Lung microvascular endothelial cell (primary cell): ENCODE results near the gene RFX4. TPM values are rescaled to one million over a fixed set of nuclear protein-coding genes. Genes with fewer than 3 reads are reported as not detected.

Experiments
- DNase-seq, 2 donors: peaks; one replicate each; pipeline versions ENCODE4 v3.0.0 to v3.0.0-alpha.2; 2010; ENCODE audit warnings: low read depth in 2 of 2
- total RNA-seq: library from RNA; depleted of rRNA; stranded (reverse); fragments of >200 nt; gene quantifications from 2 replicates; pipeline ENCODE4 v1.2.1, GENCODE V29; 2014

The RFX4 gene
- total RNA-seq, 1 donor from 2014 or later, result not detected

DNA sequence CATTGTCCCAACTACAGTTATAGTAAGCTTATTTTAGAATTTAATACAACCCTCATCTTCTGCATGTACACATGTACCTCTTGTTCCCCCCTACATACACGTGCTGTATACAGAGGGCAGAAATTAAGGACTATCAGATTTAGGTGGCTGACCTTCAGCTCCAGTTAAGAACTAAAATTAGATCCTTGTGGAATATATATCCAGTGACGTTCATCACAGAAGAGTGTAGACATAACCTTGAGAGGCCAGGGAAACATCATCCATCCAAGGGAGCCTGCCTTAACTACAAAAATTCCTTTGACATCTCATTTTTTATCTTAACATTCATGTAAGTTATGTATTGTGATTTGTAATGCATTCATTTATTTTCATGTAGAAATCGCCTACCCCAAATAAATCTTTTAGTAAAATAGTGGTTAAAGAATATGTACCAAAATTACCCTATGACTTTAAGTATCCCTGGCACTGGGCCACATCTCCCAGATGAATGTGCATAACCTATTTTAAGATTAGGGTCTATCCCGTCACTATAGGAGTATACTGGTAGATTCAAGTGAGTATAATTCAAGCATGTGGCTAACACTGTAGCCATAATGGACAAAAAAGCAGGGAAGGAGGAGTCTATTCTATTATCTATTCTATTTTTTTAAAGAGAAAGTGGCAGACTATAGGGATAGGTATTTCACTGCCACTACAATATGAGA is 219.2 kb downstream of the RFX4 start:
- DNase-seq, result no peak

DNA sequence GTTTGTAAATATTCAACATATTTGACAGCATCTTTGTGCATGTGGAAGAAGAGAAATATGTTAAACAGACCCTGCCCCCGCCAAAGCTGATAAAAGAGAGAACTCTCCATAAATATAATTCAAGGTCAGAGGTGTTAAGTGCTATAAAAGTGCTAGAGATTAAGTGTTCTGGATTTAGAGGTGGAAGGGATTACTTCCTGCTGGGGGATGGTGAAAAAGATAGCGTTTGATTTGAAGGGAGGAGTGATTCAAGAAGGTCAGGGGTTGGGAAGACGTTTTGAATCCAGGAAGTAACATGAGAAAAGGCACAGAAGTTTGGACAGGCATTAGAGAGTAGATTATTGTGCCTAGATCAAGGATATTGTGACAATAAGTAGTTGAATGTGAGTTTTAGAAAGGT is 221.9 kb downstream of the RFX4 start:
- no peak for DNase-seq

Other genes starting within 250 kb of the RFX4 start
- 5.7 and 6.5 TPM in 2 replicates for gene POLR3B, start 225.3 kb upstream of the RFX4 start, total RNA-seq
- 6.8 and 8.7 TPM in 2 replicates for gene RIC8B, start 191.7 kb downstream of the RFX4 start, total RNA-seq